Subcutaneous adipose tissue (tissue), 4 donors: Measurements from ENCODE around the gene SETMAR. TPM values are rescaled to one million over a fixed set of nuclear protein-coding genes. Genes with fewer than 3 reads are reported as not detected.

Experiments used
- CTCF ChIP-seq: fragments of 450-650 bp; IDR thresholded peaks from one replicate; pipeline ENCODE4 v1.5.1; 2016; ENCODE audit warnings: low read depth, mild to moderate bottlenecking, control low read depth, antibody characterized with exemption, moderate library complexity
- total RNA-seq, 4 donors: library from RNA; depleted of rRNA; stranded (reverse); fragments of >200 nt; gene quantifications; one replicate each; pipeline ENCODE4 v1.1.0, GENCODE V29; 2016

Gene SETMAR
- 10 to 100 TPM; 23.7 to 65.8 (median 46.4) TPM for total RNA-seq

GRCh38 chr3:4303187-4304123 lies at the start of gene SETMAR:
TSS of gene SETMAR (plus strand) at chr3:4303369. CDS start at chr3:4303371, 2 bp downstream.
- no peak for TF ChIP-seq CTCF

- no peak for TF ChIP-seq CTCF
Observed at GRCh38 chr3:4261406-4261805, 41.8 kb upstream of the SETMAR start.

- TF ChIP-seq CTCF: no peak
Observed at GRCh38 chr3:4264040-4264439, 39.1 kb upstream of the SETMAR start.

- TF ChIP-seq CTCF: no peak
Observed at GRCh38 chr3:4270720-4271119, 32.4 kb upstream of the SETMAR start.

- no peak for TF ChIP-seq CTCF
Observed at GRCh38 chr3:4271834-4272233, 31.3 kb upstream of the SETMAR start.

- no peak for TF ChIP-seq CTCF
Observed at GRCh38 chr3:4279516-4280105, 23.6 kb upstream of the SETMAR start.

- no peak for TF ChIP-seq CTCF
Observed at GRCh38 chr3:4281991-4282390, 21.2 kb upstream of the SETMAR start.
